IPS-20b (cell line): ENCODE measurements around the gene GRK4.

ENCODE experiments used
- H3K27ac ChIP-seq: one replicate; pipeline ENCODE4 v1.5.1; 2013; ENCODE audit warnings: low read length
- H3K27me3 ChIP-seq: 2 replicates; pipeline ENCODE4 v1.6.1; 2013; ENCODE audit warnings: mild to moderate bottlenecking, low read length, inconsistent platforms; ENCODE audit not compliant: insufficient read depth
- H3K36me3 ChIP-seq: 2 replicates; pipeline ENCODE4 v1.6.1; 2013; ENCODE audit warnings: low read depth, mild to moderate bottlenecking, inconsistent platforms, low read length, moderate library complexity; ENCODE audit not compliant: insufficient read depth
- H3K4me1 ChIP-seq: 2 replicates; pipeline ENCODE4 v1.6.1; 2013; ENCODE audit warnings: mild to moderate bottlenecking, control low read depth, inconsistent platforms, low read length, moderate library complexity; ENCODE audit not compliant: insufficient read depth
- H3K4me3 ChIP-seq: 2 replicates; pipeline ENCODE4 v1.5.1; 2013; ENCODE audit warnings: mild to moderate bottlenecking, low read length, inconsistent platforms
- H3K9ac ChIP-seq: 2 replicates; pipeline ENCODE4 v1.6.1; 2013; ENCODE audit warnings: low read depth, mild to moderate bottlenecking, inconsistent platforms, low read length, moderate library complexity
- H3K9me3 ChIP-seq: 2 replicates; pipeline ENCODE4 v1.6.1; 2013; ENCODE audit warnings: mild to moderate bottlenecking, low read depth, low read length, inconsistent platforms; ENCODE audit not compliant: insufficient read depth

The GRK4 gene

DNA sequence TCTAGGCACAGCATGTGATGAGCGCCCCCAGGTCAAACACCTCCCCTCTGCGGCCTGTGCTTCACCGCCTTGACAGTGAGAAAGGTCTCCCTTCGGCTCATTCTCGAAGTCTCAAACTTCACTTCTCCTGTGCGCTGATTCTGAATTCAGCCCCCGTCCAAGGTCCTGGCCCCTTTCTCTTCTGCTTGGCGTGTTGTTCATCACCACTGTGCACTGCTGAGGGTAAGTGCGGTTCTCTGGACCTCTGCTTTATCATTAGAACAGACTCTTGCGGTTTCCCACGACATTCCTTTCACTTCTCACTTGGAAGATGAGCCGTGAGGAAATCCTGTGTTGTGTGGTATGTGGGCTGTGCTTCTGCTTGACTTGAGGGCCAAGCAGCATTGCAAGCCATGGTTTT lies 99.1 kb downstream of the GRK4 start:
- no peak overlapping the region for H3K9ac ChIP-seq
- no peaks in the 10 kb centered on the region for H3K9me3 ChIP-seq
- H3K4me1 ChIP-seq, result no peaks in the 10 kb centered on the region
- H3K36me3 ChIP-seq, result no peaks in the 10 kb centered on the region
- no peak overlapping the region for H3K4me3 ChIP-seq
- H3K27me3 ChIP-seq, result no peaks in the 10 kb centered on the region
- H3K27ac ChIP-seq, result no peak overlapping the region

DNA sequence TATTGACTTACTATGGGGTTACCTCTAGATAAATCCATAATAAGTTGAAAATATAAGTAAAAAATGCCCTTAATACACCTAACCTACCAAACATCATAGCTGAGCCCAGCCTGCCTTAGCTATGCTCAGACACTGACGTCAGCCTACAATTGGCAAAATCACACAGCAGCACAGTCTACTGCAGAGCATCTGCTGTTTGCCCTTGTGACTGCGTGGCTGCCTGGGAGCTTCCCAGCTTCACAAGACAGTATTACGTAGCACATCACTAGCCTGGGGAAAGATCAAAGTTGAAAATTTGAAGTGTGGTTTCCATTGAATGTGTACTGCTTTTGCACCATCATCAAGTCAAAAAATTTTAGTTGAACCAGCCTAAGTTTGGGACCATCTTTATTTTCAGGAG lies 102.2 kb downstream of the GRK4 start:
- H3K27ac ChIP-seq, result no peak overlapping the region
- no peaks in the 10 kb centered on the region for H3K27me3 ChIP-seq
- H3K9me3 ChIP-seq, result no peaks in the 10 kb centered on the region
- no peak overlapping the region for H3K9ac ChIP-seq
- no peak overlapping the region for H3K4me3 ChIP-seq
- no peaks in the 10 kb centered on the region for H3K36me3 ChIP-seq
- H3K4me1 ChIP-seq, result no peaks in the 10 kb centered on the region

DNA sequence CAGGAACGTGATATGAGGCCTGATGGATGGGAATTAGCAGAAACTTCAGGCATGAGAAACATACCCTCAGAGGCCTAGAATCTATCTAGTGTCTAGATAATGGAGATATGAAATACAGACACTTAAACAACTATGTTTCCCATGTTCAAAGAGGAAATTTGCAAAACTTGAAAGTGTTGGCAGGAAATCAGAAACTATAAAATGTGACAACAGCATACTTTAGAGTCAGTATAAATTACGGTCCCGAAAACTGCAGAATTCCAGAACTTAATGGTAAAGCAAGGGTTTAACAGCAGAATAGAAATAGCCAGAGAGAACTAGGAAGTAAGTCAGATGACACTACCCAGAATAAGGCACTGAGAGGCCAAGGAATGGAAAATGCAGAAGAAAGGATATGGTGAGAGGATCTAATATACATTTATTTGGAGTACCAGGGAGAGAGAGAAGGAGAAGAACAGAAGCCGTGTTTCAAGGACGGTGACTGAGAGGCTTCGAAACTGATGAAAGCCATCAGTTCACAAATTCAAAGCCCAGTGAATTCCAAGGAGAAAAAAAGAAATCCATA lies 103.5 kb downstream of the GRK4 start:
- Histone ChIP-seq H3K27ac (no peak overlapping the region), H3K9me3 (no peaks in the 10 kb centered on the region), H3K27me3 (no peaks in the 10 kb centered on the region), H3K4me1 (no peaks in the 10 kb centered on the region), H3K36me3 (no peaks in the 10 kb centered on the region), H3K9ac (no peak overlapping the region), H3K4me3 (no peak overlapping the region)

DNA sequence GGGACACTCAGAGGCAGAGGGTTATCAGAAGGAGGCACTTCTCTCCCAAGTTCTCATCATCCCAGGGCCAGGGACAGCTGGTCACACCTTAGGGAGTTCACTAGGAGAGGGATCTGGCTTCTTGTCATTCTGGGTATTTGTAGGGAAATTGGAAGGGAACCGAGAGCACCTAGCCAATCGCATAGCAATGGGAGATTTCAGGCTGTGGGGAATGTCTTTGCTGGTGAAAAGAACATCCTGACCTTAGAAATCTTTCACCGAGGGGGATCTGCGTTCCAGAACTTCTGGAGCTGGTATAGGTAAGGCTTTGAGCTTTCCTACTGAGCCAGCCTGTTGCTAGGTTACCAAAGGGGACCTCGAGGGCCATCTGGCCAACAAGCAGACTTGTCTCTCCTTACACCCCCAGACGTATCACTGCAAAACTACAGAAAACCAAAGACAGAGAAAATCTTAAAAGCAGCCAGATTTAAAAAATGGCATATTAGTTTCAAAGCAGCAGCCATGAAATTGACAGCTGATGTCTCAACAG lies 104.2 kb downstream of the GRK4 start:
- no peak overlapping the region for H3K27ac ChIP-seq
- H3K36me3 ChIP-seq, result no peaks in the 10 kb centered on the region
- no peak overlapping the region for H3K9ac ChIP-seq
- H3K9me3 ChIP-seq, result no peaks in the 10 kb centered on the region
- no peaks in the 10 kb centered on the region for H3K27me3 ChIP-seq
- H3K4me1 ChIP-seq, result no peaks in the 10 kb centered on the region
- no peak overlapping the region for H3K4me3 ChIP-seq

DNA sequence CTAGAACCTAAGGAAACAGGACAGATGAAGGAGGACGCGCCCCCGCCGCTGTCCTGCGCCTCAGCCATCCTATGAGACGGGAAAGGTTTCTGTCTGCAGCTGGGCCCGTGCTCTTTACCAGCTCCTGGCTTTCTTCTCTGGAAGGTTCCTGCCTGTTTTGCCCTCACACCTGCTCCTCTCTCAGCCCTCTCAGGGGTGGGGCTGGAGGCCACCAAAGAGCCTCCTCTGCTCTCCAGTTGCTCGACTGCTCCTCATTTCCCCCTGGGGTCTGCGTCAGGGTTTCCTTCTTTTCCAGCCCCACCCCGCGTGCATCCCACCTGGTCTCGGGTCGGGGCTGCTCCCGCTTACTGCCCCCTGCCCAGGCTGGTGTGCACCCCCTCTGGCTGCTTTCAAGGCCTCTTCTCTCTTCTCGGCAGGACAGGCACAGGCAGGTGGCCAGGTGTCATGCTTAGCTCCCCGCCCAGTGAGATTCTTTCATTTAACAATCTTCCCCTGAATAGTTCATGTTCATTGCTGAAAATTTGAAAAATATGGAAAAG lies 106.4 kb downstream of the GRK4 start:
- no peak overlapping the region for H3K27ac ChIP-seq
- no peak overlapping the region for H3K9ac ChIP-seq
- no peaks in the 10 kb centered on the region; the same call in 1 of the 2 replicates for H3K4me1 ChIP-seq
- no peak overlapping the region for H3K4me3 ChIP-seq
- H3K36me3 ChIP-seq, result no peaks in the 10 kb centered on the region
- peaks cover 3% of the 10 kb centered on the region; the same call in 1 of the 2 replicates for H3K27me3 ChIP-seq
- no peaks in the 10 kb centered on the region for H3K9me3 ChIP-seq

DNA sequence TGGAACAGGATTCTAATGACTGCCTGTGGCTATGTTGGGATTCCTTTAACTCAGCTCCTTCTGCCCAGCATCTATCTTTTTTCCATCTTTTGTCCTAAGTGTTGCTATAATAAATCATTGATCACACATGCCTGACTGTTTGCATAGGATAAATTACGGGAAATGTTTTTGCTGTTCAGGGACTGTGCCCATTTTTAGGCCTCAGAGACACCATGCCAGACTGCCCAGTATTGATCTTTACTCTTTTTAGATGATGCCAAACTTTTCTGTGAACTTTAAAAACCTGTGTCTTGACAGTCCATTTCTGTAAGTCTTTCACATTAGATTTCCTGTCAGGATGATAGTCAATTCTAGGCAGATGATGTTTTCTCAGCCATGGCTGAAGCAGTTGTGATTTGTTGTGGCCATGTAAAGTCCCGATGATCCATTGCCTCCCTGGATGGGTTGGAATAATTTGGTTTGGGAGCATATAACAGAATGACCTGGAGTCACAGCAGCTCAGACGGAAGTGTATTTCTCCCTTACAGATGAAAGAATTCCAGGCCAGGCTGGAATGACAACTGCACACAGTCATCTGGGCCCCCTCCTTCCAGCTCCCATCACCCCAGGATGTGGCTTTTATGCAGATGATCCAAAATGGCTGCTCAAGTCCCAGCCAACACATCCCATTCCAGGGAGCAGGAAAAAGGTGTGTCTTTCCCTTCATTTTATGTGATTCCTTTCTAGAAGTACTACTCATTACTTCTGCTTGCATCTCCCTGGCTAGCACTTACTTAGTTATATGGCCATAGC lies 107.5 kb downstream of the GRK4 start:
- Histone ChIP-seq H3K9me3 (no peaks in the 10 kb centered on the region), H3K9ac (no peak overlapping the region), H3K27ac (no peak overlapping the region), H3K4me3 (no peak overlapping the region), H3K4me1 (peaks cover 3% of the 10 kb centered on the region; the same call in 1 of the 2 replicates), H3K36me3 (no peaks in the 10 kb centered on the region), H3K27me3 (peaks cover 3% of the 10 kb centered on the region; the same call in 1 of the 2 replicates)

DNA sequence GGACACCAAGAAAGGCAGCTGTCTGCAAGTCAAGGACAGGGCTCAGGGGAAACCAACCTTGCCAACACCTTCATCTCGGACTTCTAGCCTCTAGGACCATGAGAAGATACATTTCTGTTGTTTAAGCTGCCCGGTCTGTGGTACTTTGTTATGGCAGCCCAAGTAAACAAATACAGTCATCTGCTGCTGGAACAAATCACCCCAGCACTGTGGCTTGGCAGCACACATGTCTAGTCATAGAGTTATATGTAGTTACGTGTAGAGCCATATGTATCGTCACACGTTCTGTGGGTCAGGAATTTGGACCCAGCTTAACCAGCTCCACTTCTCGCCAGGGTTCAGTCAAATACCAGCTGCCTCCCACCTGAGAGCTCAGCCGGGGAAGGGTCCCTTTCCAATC lies 108.4 kb downstream of the GRK4 start:
- Histone ChIP-seq H3K9ac (no peak overlapping the region), H3K4me3 (no peak overlapping the region)

DNA sequence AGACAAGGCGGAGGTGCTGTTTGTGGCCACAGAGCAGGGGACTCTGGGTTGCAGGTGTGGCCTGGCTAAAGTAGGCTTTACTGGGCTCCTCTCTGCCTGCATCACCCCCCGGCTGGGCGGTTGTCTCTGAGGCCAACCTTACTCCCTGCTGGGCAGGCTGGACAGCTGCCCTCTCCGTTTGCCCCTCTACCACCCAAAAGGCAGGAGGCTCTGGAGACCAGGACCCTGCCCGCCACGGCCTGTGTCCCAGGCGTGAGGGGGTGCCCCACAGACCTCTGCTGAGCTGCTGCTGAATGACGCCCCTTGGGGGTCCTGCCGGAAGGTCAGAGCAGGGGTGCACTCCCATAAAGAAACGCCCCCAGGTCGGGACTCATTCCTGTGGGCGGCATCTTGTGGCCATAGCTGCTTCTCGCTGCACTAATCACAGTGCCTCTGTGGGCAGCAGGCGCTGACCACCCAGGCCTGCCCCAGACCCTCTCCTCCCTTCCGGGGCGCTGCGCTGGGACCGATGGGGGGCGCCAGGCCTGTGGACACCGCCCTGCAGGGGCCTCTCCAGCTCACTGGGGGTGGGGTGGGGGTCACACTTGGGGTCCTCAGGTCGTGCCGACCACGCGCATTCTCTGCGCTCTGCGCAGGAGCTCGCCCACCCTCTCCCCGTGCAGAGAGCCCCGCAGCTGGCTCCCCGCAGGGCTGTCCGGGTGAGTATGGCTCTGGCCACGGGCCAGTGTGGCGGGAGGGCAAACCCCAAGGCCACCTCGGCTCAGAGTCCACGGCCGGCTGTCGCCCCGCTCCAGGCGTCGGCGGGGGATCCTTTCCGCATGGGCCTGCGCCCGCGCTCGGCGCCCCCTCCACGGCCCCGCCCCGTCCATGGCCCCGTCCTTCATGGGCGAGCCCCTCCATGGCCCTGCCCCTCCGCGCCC lies 110.0 kb downstream of the GRK4 start:
- Histone ChIP-seq H3K27ac (no peak overlapping the region), H3K9ac (peak overlapping the region; percentile 67; the same call in 1 of the 2 replicates), H3K36me3 (no peaks in the 10 kb centered on the region), H3K4me3 (peak overlapping the region; percentile 78), H3K9me3 (no peaks in the 10 kb centered on the region), H3K27me3 (peaks cover 3% of the 10 kb centered on the region; the same call in 1 of the 2 replicates), H3K4me1 (peaks cover 10% of the 10 kb centered on the region; the same call in 1 of the 2 replicates)

More for the DNA sequence above, 108.4 kb downstream of the GRK4 start:
- Histone ChIP-seq H3K27me3 (peaks cover 3% of the 10 kb centered on the region; the same call in 1 of the 2 replicates), H3K4me1 (peaks cover 10% of the 10 kb centered on the region; the same call in 1 of the 2 replicates), H3K9me3 (no peaks in the 10 kb centered on the region), H3K27ac (no peak overlapping the region), H3K36me3 (no peaks in the 10 kb centered on the region)

DNA sequence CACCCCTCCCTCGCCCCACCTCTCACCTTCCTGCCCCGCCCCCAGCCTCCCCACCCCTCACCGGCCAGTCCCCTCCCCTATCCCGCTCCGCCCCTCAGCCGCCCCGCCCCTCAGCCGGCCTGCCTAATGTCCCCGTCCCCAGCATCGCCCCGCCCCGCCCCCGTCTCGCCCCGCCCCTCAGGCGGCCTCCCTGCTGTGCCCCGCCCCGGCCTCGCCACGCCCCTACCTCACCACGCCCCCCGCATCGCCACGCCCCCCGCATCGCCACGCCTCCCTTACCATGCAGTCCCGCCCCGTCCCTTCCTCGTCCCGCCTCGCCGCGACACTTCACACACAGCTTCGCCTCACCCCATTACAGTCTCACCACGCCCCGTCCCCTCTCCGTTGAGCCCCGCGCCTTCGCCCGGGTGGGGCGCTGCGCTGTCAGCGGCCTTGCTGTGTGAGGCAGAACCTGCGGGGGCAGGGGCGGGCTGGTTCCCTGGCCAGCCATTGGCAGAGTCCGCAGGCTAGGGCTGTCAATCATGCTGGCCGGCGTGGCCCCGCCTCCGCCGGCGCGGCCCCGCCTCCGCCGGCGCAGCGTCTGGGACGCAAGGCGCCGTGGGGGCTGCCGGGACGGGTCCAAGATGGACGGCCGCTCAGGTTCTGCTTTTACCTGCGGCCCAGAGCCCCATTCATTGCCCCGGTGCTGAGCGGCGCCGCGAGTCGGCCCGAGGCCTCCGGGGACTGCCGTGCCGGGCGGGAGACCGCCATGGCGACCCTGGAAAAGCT lies 110.9 kb downstream of the GRK4 start, which contains the start of the genes HTT and HTT-AS:
TSS of gene HTT (plus strand) at position 604 of the 768 bp plus-strand sequence. CDS start at position 749, 145 bp downstream.
TSS of gene HTT-AS (minus strand) at position 461 of the 768 bp plus-strand sequence.
- Histone ChIP-seq H3K4me1 (peaks cover 10% of the 10 kb centered on the region; the same call in 1 of the 2 replicates), H3K9me3 (no peaks in the 10 kb centered on the region), H3K36me3 (no peaks in the 10 kb centered on the region), H3K27me3 (peaks cover 3% of the 10 kb centered on the region; the same call in 1 of the 2 replicates), H3K9ac (peak within 1 kb of the TSS; percentile 95), H3K27ac (peak within 1 kb of the TSS; percentile 65), H3K4me3 (peak within 1 kb of the TSS; percentile 97)

DNA sequence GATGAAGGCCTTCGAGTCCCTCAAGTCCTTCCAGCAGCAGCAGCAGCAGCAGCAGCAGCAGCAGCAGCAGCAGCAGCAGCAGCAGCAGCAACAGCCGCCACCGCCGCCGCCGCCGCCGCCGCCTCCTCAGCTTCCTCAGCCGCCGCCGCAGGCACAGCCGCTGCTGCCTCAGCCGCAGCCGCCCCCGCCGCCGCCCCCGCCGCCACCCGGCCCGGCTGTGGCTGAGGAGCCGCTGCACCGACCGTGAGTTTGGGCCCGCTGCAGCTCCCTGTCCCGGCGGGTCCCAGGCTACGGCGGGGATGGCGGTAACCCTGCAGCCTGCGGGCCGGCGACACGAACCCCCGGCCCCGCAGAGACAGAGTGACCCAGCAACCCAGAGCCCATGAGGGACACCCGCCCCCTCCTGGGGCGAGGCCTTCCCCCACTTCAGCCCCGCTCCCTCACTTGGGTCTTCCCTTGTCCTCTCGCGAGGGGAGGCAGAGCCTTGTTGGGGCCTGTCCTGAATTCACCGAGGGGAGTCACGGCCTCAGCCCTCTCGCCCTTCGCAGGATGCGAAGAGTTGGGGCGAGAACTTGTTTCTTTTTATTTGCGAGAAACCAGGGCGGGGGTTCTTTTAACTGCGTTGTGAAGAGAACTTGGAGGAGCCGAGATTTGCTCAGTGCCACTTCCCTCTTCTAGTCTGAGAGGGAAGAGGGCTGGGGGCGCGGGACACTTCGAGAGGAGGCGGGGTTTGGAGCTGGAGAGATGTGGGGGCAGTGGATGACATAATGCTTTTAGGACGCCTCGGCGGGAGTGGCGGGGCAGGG lies 111.7 kb downstream of the GRK4 start:
- Histone ChIP-seq H3K4me3 (peak overlapping the region; percentile 97), H3K9me3 (no peaks in the 10 kb centered on the region)

More for the DNA sequence above, 111.7 kb downstream of the GRK4 start:
- Histone ChIP-seq H3K27ac (peak overlapping the region; percentile 65), H3K4me1 (peaks cover 10% of the 10 kb centered on the region; the same call in 1 of the 2 replicates), H3K27me3 (peaks cover 3% of the 10 kb centered on the region; the same call in 1 of the 2 replicates), H3K9ac (peak overlapping the region; percentile 95), H3K36me3 (no peaks in the 10 kb centered on the region)
